H9 (cell line): Measurements from ENCODE around the gene VCP. TPM values are rescaled to one million over a fixed set of nuclear protein-coding genes. Genes with fewer than 3 reads are reported as not detected.

Experiments used
- DNase-seq: peaks from one replicate; pipeline ENCODE4 v3.0.0-alpha.2; 2017
- H2AFZ ChIP-seq: one replicate; pipeline ENCODE4 v1.6.1; 2013; ENCODE audit warnings: mild to moderate bottlenecking, low read length, control low read depth, moderate library complexity
- H2AK5ac ChIP-seq: 2 replicates; pipeline ENCODE4 v1.6.1; 2013; ENCODE audit warnings: low read length, control low read depth, mixed read lengths; ENCODE audit not compliant: insufficient read length
- H2BK120ac ChIP-seq: one replicate; pipeline ENCODE4 v1.6.1; 2013; ENCODE audit warnings: low read depth, mild to moderate bottlenecking, low read length, control low read depth, inconsistent platforms; ENCODE audit not compliant: poor library complexity, severe bottlenecking
- H2BK12ac ChIP-seq: 2 replicates; pipeline ENCODE4 v1.6.1; 2013; ENCODE audit warnings: low read length, control low read depth, mixed read lengths, low read depth; ENCODE audit not compliant: insufficient read length
- H2BK15ac ChIP-seq: 2 replicates; pipeline ENCODE4 v1.6.1; 2013; ENCODE audit warnings: low read depth, low read length, control low read depth
- H2BK20ac ChIP-seq: one replicate; pipeline ENCODE4 v1.6.1; 2013; ENCODE audit warnings: low read depth, mild to moderate bottlenecking, low read length, control low read depth, inconsistent platforms; ENCODE audit not compliant: poor library complexity, severe bottlenecking
- H2BK5ac ChIP-seq: 2 replicates; pipeline ENCODE4 v1.6.1; 2013; ENCODE audit warnings: low read length, control low read depth, mixed read lengths; ENCODE audit not compliant: insufficient read length
- H3K14ac ChIP-seq: 2 replicates; pipeline ENCODE4 v1.6.1; 2013; ENCODE audit warnings: low read length, control low read depth; ENCODE audit not compliant: insufficient read depth
- H3K18ac ChIP-seq: 2 replicates; pipeline ENCODE4 v1.6.1; 2013; ENCODE audit warnings: low read depth, mild to moderate bottlenecking, mixed read lengths, low read length, control low read depth; ENCODE audit not compliant: insufficient read length
- H3K23ac ChIP-seq: 2 replicates; pipeline ENCODE4 v1.6.1; 2013; ENCODE audit warnings: low read length, control low read depth, mixed read lengths, low read depth; ENCODE audit not compliant: insufficient read length
- H3K23me2 ChIP-seq: 2 replicates; pipeline ENCODE4 v1.6.1; 2013; ENCODE audit warnings: low read depth, mild to moderate bottlenecking, mixed read lengths, low read length, control low read depth; ENCODE audit not compliant: insufficient read length, poor library complexity, severe bottlenecking
- H3K27ac ChIP-seq: 2 replicates; pipeline ENCODE4 v1.5.1; 2013; ENCODE audit warnings: low read length, control low read depth, mixed read lengths, low read depth; ENCODE audit not compliant: insufficient read length
- H3K27me3 ChIP-seq: 2 replicates; pipeline ENCODE4 v1.6.1; 2013; ENCODE audit warnings: low read length, control low read depth, inconsistent platforms; ENCODE audit not compliant: insufficient read depth
- H3K4ac ChIP-seq: 2 replicates; pipeline ENCODE4 v1.6.1; 2013; ENCODE audit warnings: low read depth, mild to moderate bottlenecking, control low read depth, inconsistent platforms, low read length, moderate library complexity
- H3K4me1 ChIP-seq: 2 replicates; pipeline ENCODE4 v1.6.1; 2013; ENCODE audit warnings: low read length, control low read depth, inconsistent platforms; ENCODE audit not compliant: insufficient read depth
- H3K4me2 ChIP-seq: 2 replicates; pipeline ENCODE4 v1.6.1; 2013; ENCODE audit warnings: low read length, control low read depth, mixed read lengths; ENCODE audit not compliant: insufficient read length, insufficient read depth
- H3K56ac ChIP-seq: 2 replicates; pipeline ENCODE4 v1.6.1; 2013; ENCODE audit warnings: low read depth, mild to moderate bottlenecking, mixed read lengths, low read length, control low read depth; ENCODE audit not compliant: insufficient read length
- H3K79me1 ChIP-seq: 2 replicates; pipeline ENCODE4 v1.6.1; 2013; ENCODE audit warnings: low read depth, mild to moderate bottlenecking, moderate library complexity, low read length, control low read depth, inconsistent platforms; ENCODE audit not compliant: insufficient read depth, poor library complexity, severe bottlenecking
- H3K79me2 ChIP-seq: 2 replicates; pipeline ENCODE4 v1.6.1; 2013; ENCODE audit warnings: low read length, control low read depth, inconsistent platforms; ENCODE audit not compliant: insufficient read depth
- H3K9ac ChIP-seq: 2 replicates; pipeline ENCODE4 v1.6.1; 2013; ENCODE audit warnings: low read length, control low read depth, mixed read lengths; ENCODE audit not compliant: insufficient read length; ENCODE audit errors: extremely low read depth
- H3K9me3 ChIP-seq: one replicate; pipeline ENCODE4 v1.6.1; 2013; ENCODE audit warnings: low read depth, low read length, inconsistent platforms; ENCODE audit not compliant: control insufficient read depth
- H3T11ph ChIP-seq: one replicate; pipeline ENCODE4 v1.6.1; 2013; ENCODE audit warnings: mild to moderate bottlenecking, low read length, control low read depth, inconsistent platforms
- H4K20me1 ChIP-seq: one replicate; pipeline ENCODE4 v1.6.1; 2013; ENCODE audit not compliant: control insufficient read depth, insufficient read length, insufficient read depth
- H4K5ac ChIP-seq: 2 replicates; pipeline ENCODE4 v1.6.1; 2013; ENCODE audit warnings: low read depth, mild to moderate bottlenecking, mixed read lengths, low read length, control low read depth; ENCODE audit not compliant: insufficient read length
- H4K8ac ChIP-seq: replicated peaks from 2 replicates; pipeline ENCODE4 v1.6.1; 2013; ENCODE audit warnings: low read length, control low read depth, mixed read lengths, low read depth; ENCODE audit not compliant: insufficient read length
- H4K91ac ChIP-seq: 2 replicates; pipeline ENCODE4 v1.6.1; 2013; ENCODE audit warnings: low read depth, mild to moderate bottlenecking, moderate library complexity, mixed read lengths, low read length, control low read depth; ENCODE audit not compliant: insufficient read length
- H3K27ac Mint-ChIP-seq, 3 experiments: 2 replicates in 2 of 3; 3 replicates in 1 of 3; pipeline ENCODE4 v1.8.0; 2020 to 2021; ENCODE audit warnings: mixed read lengths in 3 of 3, mild to moderate bottlenecking in 1 of 3, moderate library complexity in 1 of 3
- H3K27me3 Mint-ChIP-seq: 2 replicates; pipeline ENCODE4 v1.8.0; 2021; ENCODE audit warnings: low read depth, mild to moderate bottlenecking, moderate library complexity, mixed read lengths
- H3K36me3 Mint-ChIP-seq, 3 experiments: 2 replicates in 2 of 3; 3 replicates in 1 of 3; pipeline ENCODE4 v1.8.0; 2020 to 2021; ENCODE audit warnings: low read depth in 3 of 3, mixed read lengths in 3 of 3; ENCODE audit not compliant: insufficient read depth in 1 of 3
- H3K4me1 Mint-ChIP-seq, 2 experiments: 2 replicates each; pipeline ENCODE4 v1.8.0; 2020; ENCODE audit warnings: mixed read lengths in 2 of 2
- H3K4me3 Mint-ChIP-seq, 2 experiments: 2 replicates in 1 of 2; 3 replicates in 1 of 2; pipeline ENCODE4 v1.8.0; 2020 to 2021; ENCODE audit warnings: mild to moderate bottlenecking in 2 of 2, mixed read lengths in 2 of 2, moderate library complexity in 1 of 2
- H3K9me3 Mint-ChIP-seq, 2 experiments: 2 replicates in 1 of 2; 3 replicates in 1 of 2; pipeline ENCODE4 v1.8.0; 2020; ENCODE audit warnings: mild to moderate bottlenecking in 2 of 2, mixed read lengths in 2 of 2, moderate library complexity in 1 of 2
- WGBS: extraction: QIAGEN DNeasy Blood & Tissue Kit; methylation state at CpG from one replicate; pipeline ENCODE4 v1.1.7; 2013; ENCODE audit warnings: missing lambda C conversion rate, low lambda C conversion rate, mixed read lengths; ENCODE audit not compliant: insufficient read length; ENCODE audit errors: extremely low coverage; 5-methylcytosine and 5-hydroxymethylcytosine counted together
- long read RNA-seq: library from polyadenylated mRNA; unstranded; transcript quantifications from one replicate; pipeline ENCODE4 v2.0.0, GENCODE V29; 2020
- total RNA-seq: library from RNA; stranded (reverse); gene quantifications from 2 replicates; pipeline ENCODE4 v1.2.1, GENCODE V29; 2021
- TF ChIP-seq, protein P1 (sequence below): fragments of 200-600 bp; sonication (generic); conservative IDR thresholded peaks from 3 replicates; pipeline ENCODE4 v1.8.0; 2021; ENCODE audit warnings: antibody characterized with exemption, mild to moderate bottlenecking

VCP gene
- 407 and 409 TPM in 2 replicates for total RNA-seq
- long read RNA-seq, full-length matches to known transcripts, result 7,154 of 8,107 reads
- long read RNA-seq, partial matches to known transcripts, result 215 of 8,107 reads
- long read RNA-seq, other reads (novel, unspliced or antisense), result 738 of 8,107 reads

DNA sequence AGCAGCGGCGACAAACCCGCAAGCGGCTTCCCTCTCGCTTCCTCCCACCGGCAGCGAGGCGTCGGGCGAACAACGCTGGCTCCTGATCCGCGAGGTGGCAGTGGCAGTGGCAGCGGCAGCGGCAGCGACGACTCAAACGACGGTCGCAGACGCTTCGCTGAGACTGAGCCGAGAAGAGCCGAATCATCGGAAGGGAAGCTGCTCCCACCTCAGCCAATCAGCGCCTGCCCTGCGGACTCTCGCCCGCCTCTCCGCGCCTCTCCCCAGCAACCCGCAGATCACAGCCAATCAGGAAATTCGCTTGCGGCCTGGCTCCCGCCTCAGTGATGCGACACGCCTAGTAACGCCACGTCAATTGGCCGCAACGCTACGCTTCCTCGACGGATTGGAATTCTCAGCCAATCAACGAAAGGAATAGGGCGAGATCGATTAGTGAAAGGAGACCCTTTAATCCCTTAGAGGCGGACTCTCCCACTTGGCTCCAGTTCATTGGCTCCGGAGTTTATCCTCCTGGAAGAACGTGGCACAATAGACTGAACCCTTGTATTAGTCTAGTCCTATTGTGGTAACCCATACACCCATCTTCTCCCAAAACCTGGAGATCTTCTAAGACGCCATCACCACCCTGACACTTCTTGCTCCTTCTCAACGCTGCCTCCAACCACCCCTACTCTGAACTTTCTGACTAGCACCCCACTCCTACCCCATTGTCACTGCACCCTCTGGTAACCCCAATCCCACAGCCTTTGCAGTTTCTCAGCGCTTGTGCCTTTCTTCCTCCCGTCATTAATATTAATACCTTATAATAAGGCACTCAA, at the start of gene VCP:
Gene VCP (minus strand): TSS at position 165 of the 818 bp plus-strand sequence. CDS start 272 bp downstream, outside the sequence.
- no peak within 1 kb of the TSS for H2BK15ac ChIP-seq
- H2BK5ac ChIP-seq, result no peak within 1 kb of the TSS
- H4K8ac ChIP-seq, result no peak within 1 kb of the TSS
- H3K27me3 Mint-ChIP-seq, result no peaks in the 10 kb centered on the region; the same call in none of the 2 replicates
- no peak within 1 kb of the TSS; the same call in 1 of the 2 replicates for H3K4ac ChIP-seq
- no peaks in the 10 kb centered on the region for H3K79me1 ChIP-seq
- H3K4me2 ChIP-seq, result peak within 1 kb of the TSS; percentile 76
- no peak within 1 kb of the TSS for H2AK5ac ChIP-seq
- TF ChIP-seq, protein P1, sequence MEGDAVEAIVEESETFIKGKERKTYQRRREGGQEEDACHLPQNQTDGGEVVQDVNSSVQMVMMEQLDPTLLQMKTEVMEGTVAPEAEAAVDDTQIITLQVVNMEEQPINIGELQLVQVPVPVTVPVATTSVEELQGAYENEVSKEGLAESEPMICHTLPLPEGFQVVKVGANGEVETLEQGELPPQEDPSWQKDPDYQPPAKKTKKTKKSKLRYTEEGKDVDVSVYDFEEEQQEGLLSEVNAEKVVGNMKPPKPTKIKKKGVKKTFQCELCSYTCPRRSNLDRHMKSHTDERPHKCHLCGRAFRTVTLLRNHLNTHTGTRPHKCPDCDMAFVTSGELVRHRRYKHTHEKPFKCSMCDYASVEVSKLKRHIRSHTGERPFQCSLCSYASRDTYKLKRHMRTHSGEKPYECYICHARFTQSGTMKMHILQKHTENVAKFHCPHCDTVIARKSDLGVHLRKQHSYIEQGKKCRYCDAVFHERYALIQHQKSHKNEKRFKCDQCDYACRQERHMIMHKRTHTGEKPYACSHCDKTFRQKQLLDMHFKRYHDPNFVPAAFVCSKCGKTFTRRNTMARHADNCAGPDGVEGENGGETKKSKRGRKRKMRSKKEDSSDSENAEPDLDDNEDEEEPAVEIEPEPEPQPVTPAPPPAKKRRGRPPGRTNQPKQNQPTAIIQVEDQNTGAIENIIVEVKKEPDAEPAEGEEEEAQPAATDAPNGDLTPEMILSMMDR, result no peak
- H3T11ph ChIP-seq, result peak within 1 kb of the TSS; percentile 20
- no peak within 1 kb of the TSS for H3K56ac ChIP-seq
- no peaks in the 10 kb centered on the region for H3K9me3 ChIP-seq
- peaks cover 60 to 83% (median 74%) of the 10 kb centered on the region in 3 experiments for H3K36me3 Mint-ChIP-seq
- H3K14ac ChIP-seq, result peak within 1 kb of the TSS; percentile 92
- H3K79me2 ChIP-seq, result peaks cover 39% of the 10 kb centered on the region
- peak within 1 kb of the TSS; percentile 85 for H3K9ac ChIP-seq
- H3K4me1 Mint-ChIP-seq, result peaks cover 19 to 22% of the 10 kb centered on the region in 2 experiments
- no peak within 1 kb of the TSS for H2BK12ac ChIP-seq
- DNase-seq, result peak; percentile 100
- peak within 1 kb of the TSS; percentile 98 to 99 (median 98) for H3K27ac Mint-ChIP-seq
- peaks cover 5% of the 10 kb centered on the region; the same call in 1 of the 2 replicates for H3K4me1 ChIP-seq
- peak within 1 kb of the TSS; percentile 35 for H3K27ac ChIP-seq
- peak within 1 kb of the TSS; percentile 92 to 95 for H3K4me3 Mint-ChIP-seq
- no CpG with 5 or more reads among the region's 54 CpGs for WGBS
- H3K23me2 ChIP-seq, result peaks cover 6% of the 10 kb centered on the region
- H4K91ac ChIP-seq, result no peak within 1 kb of the TSS
- H3K23ac ChIP-seq, result no peak within 1 kb of the TSS
- H4K20me1 ChIP-seq, result no peaks in the 10 kb centered on the region
- H4K5ac ChIP-seq, result no peak within 1 kb of the TSS
- no peak within 1 kb of the TSS for H2BK120ac ChIP-seq
- peak within 1 kb of the TSS; percentile 95 for H3K18ac ChIP-seq
- H3K27me3 ChIP-seq, result no peaks in the 10 kb centered on the region
- no peak within 1 kb of the TSS for H2BK20ac ChIP-seq
- H2AFZ ChIP-seq, result no peak within 1 kb of the TSS
- H3K9me3 Mint-ChIP-seq, result no peaks in the 10 kb centered on the region; a peak in 1 of 5 replicates
